H1 (cell line): Measurements from ENCODE around the gene BTN2A1. TPM values are rescaled to one million over a fixed set of nuclear protein-coding genes. Genes with fewer than 3 reads are reported as not detected.

Experiments used
- polyA plus RNA-seq, 7 experiments: library from polyadenylated mRNA; depleted of rRNA in 3 of 7; stranded (reverse) in 5 of 7; unstranded in 2 of 7; fragments of >200 nt in 5 of 7; fragments of 200-250 nt in 2 of 7; gene quantifications; 1 replicate in 5 of 7; 2 replicates in 1 of 7; 4 replicates in 1 of 7; pipeline versions ENCODE4 v1.2.1 to v1.2.3, GENCODE V29; 2011 to 2013; ENCODE audit warnings: missing spikeins in 2 of 7, mixed read lengths in 2 of 7
- small RNA-seq: library from polyadenylated mRNA; stranded (forward); fragments of <200 nt; extraction: miRNeasy Mini kit (QIAGEN cat#:217004); gene quantifications from one replicate; pipeline ENCODE3, GENCODE V24; 2013; ENCODE audit not compliant: insufficient read depth
- total RNA-seq: library from RNA; stranded (reverse); fragmentation: NEBNext Ultra II Directional; extraction: Animal tissue kit (Norgen Biotek cat#: 25700); gene quantifications from 2 replicates; pipeline ENCODE4 v1.2.1, GENCODE V29; 2021

The BTN2A1 gene
- total and polyA plus RNA-seq, 2 of the 8 experiments (the other 6 are each of a cell fraction or from before 2014, with no cell fraction given), result 8.7 to 11.0 TPM

Small RNA genes lying within 50 kb of the gene (small RNA-seq; reads per million reads assigned to genes)
- gene RNU6-502P, result not detected

Other genes starting within 250 kb of the BTN2A1 start
- gene BTN3A2, start 92.8 kb upstream of the BTN2A1 start, total RNA-seq, result 5.5 and 5.6 TPM in 2 replicates
- 3.4 and 5.3 TPM in 2 replicates for gene BTN3A2, start 92.8 kb upstream of the BTN2A1 start, polyA plus RNA-seq (2011; rRNA removed)
- 16.0 and 20.2 TPM in 2 replicates for gene BTN2A2, start 74.8 kb upstream of the BTN2A1 start, total RNA-seq
- 12.2 and 14.9 TPM in 2 replicates for gene BTN2A2, start 74.8 kb upstream of the BTN2A1 start, polyA plus RNA-seq (2011; rRNA removed)
- 5.1 and 5.6 TPM in 2 replicates for gene BTN3A1, start 55.7 kb upstream of the BTN2A1 start, total RNA-seq
- 4.4 and 4.7 TPM in 2 replicates for gene BTN3A1, start 55.7 kb upstream of the BTN2A1 start, polyA plus RNA-seq (2011; rRNA removed)
- gene BTN3A3, start 17.5 kb upstream of the BTN2A1 start, total RNA-seq, result 2.0 and 3.4 TPM in 2 replicates
- 2.6 and 2.9 TPM in 2 replicates for gene BTN3A3, start 17.5 kb upstream of the BTN2A1 start, polyA plus RNA-seq (2011; rRNA removed)
- gene BTN1A1, start 42.3 kb downstream of the BTN2A1 start, total RNA-seq, result 0.28 and 0.55 TPM in 2 replicates
- 0.22 and 0.35 TPM in 2 replicates for gene BTN1A1, start 42.3 kb downstream of the BTN2A1 start, polyA plus RNA-seq (2011; rRNA removed)
- gene HMGN4, start 80.4 kb downstream of the BTN2A1 start, total RNA-seq, result 61.9 and 66.4 TPM in 2 replicates
- gene HMGN4, start 80.4 kb downstream of the BTN2A1 start, polyA plus RNA-seq (2011; rRNA removed), result 18.3 and 23.4 TPM in 2 replicates
- 20.5 and 20.6 TPM in 2 replicates for gene ABT1, start 139.0 kb downstream of the BTN2A1 start, total RNA-seq
- gene ABT1, start 139.0 kb downstream of the BTN2A1 start, polyA plus RNA-seq (2011; rRNA removed), result 28.4 and 30.7 TPM in 2 replicates
- gene ZNF322, start 201.8 kb downstream of the BTN2A1 start, total RNA-seq, result 29.7 and 35.0 TPM in 2 replicates
- gene ZNF322, start 201.8 kb downstream of the BTN2A1 start, polyA plus RNA-seq (2011; rRNA removed), result 3.5 and 5.3 TPM in 2 replicates